NK-92 treated with Interleukin-12 subunit alpha and Interleukin-12 subunit beta, amount 100 ng/mL, for 24 hours (cell line): ENCODE measurements around the gene PRKCE.

ENCODE experiments used
- DNase-seq: peaks from one replicate; lab custom pipeline; 2025; lab: John Stamatoyannopoulos, UW

PRKCE gene

GRCh38 chr2:46042711-46043110 is 391.2 kb downstream of the PRKCE start:
- no peak for DNase-seq

GRCh38 chr2:46045888-46046287 is 394.4 kb downstream of the PRKCE start:
- DNase-seq, result no peak

- DNase-seq, result no peak
Observed at GRCh38 chr2:46047290-46047689, 395.8 kb downstream of the PRKCE start.

- DNase-seq, result no peak
Observed at GRCh38 chr2:46048693-46049092, 397.2 kb downstream of the PRKCE start.

- no peak for DNase-seq
Observed at GRCh38 chr2:46050027-46050426, 398.6 kb downstream of the PRKCE start.

- no peak for DNase-seq
Observed at GRCh38 chr2:46050489-46050888, 399.0 kb downstream of the PRKCE start.

- no peak for DNase-seq
Observed at GRCh38 chr2:46051085-46051484, 399.6 kb downstream of the PRKCE start.

- DNase-seq, result no peak
Observed at GRCh38 chr2:46053564-46053963, 402.1 kb downstream of the PRKCE start.

- DNase-seq, result no peak
Observed at GRCh38 chr2:46056541-46056940, 405.1 kb downstream of the PRKCE start.

GRCh38 chr2:46058140-46058539 is 406.7 kb downstream of the PRKCE start:
- DNase-seq, result no peak

GRCh38 chr2:46062637-46063412 is 411.4 kb downstream of the PRKCE start:
- DNase-seq, result peak; percentile 23

GRCh38 chr2:46064396-46064795 is 412.9 kb downstream of the PRKCE start:
- no peak for DNase-seq

- DNase-seq, result no peak
Observed at GRCh38 chr2:46065152-46065551, 413.7 kb downstream of the PRKCE start.

GRCh38 chr2:46066116-46066515 is 414.6 kb downstream of the PRKCE start:
- no peak for DNase-seq

- DNase-seq, result no peak
Observed at GRCh38 chr2:46066601-46067000, 415.1 kb downstream of the PRKCE start.

GRCh38 chr2:46067062-46067461 is 415.6 kb downstream of the PRKCE start:
- no peak for DNase-seq

GRCh38 chr2:46067501-46068305 is 416.2 kb downstream of the PRKCE start:
- no peak for DNase-seq

- DNase-seq, result no peak
Observed at GRCh38 chr2:46068636-46069035, 417.2 kb downstream of the PRKCE start.

- DNase-seq, result no peak
Observed at GRCh38 chr2:46071074-46071473, 419.6 kb downstream of the PRKCE start.

- DNase-seq, result no peak
Observed at GRCh38 chr2:46072101-46072820, 420.8 kb downstream of the PRKCE start.

GRCh38 chr2:46073540-46074046 is 422.1 kb downstream of the PRKCE start:
- no peak for DNase-seq

GRCh38 chr2:46074501-46074900 is 423.0 kb downstream of the PRKCE start:
- no peak for DNase-seq
